ENCODE measurements around the gene JAK1. TPM values are rescaled to one million over a fixed set of nuclear protein-coding genes. Genes with fewer than 3 reads are reported as not detected.

The JAK1 gene
- total and polyA plus RNA-seq, 8 donors: 15.5 to 89.8 (median 50.7) TPM

DNA sequence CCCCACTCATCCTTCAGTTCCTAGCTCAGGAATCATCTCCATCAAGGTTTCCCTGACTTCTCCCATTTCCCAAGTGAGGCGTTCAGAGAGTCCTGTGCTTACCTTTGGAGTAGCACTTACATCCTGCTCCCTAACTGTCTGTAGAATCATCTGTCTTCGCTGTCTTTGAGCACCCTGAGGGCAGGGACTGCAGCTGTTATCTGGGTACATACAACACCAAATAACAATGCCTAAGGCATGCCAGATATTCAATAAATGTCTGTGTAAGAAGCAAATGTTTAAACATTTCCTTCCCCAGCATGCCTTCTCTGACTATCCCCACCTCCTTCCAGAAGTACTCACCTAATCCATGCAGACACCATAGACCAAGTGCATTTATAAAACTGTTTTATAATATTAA lies 65.4 kb downstream of the JAK1 start:
- 92 to 94% methylated on average over 2 of the region's 2 CpGs for WGBS, 2 donors

DNA sequence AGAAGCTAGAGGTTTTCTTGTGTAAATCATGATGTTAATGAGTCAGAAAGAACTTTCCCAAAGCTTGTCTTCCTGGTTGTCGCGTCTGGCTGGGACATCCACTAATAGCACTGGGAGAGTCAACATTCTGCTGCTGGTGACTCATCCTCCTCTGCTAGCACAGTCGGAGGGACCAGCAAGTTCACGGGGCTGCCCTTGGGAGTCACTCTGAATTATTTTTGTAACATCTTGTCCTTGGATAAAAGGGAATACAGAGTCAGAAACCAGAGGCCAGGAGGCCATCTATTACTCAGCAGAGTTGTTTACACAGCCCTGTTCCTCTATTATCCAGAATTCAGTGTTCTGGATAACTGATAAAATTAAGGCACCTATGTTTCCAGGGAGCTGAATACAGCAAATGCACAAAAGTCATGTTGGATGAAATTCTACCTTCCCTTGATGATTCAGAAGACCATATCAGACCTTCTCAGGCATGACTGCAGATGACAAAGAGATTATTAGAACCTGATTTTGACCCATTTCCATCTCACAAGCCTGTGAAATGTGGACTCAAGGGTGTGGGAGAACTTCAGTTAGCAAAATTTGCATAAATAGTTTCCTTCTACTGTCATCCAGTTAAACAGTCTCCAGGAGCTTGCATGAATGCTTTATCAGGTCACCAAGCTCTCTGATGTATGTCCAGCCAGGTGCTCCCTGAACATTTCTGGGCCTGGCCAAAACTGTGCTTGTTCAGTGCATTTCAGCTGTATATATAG lies 68.1 kb downstream of the JAK1 start:
- Histone ChIP-seq H3K4me1 (peaks cover 13 to 30% (median 19%) of the 10 kb centered on the region in 3 donors), H3K27me3 (no peaks in the 10 kb centered on the region), H3K9me3 (no peaks in the 10 kb centered on the region), H3K27ac (peak overlapping the region; percentile 64 to 88 (median 77)), H3K36me3 (no peaks in the 10 kb centered on the region), H3K4me3 (no peak overlapping the region)
- FAIRE-seq (peak; percentile 57), ATAC-seq (peak; percentile 92 to 97 (median 94)), DNase-seq (peak in 5 of 6 donors; percentile 55 to 89 (median 85))
- WGBS, 2 donors: 1% methylated on average over 4 of the region's 4 CpGs
- TF ChIP-seq, protein P1, sequence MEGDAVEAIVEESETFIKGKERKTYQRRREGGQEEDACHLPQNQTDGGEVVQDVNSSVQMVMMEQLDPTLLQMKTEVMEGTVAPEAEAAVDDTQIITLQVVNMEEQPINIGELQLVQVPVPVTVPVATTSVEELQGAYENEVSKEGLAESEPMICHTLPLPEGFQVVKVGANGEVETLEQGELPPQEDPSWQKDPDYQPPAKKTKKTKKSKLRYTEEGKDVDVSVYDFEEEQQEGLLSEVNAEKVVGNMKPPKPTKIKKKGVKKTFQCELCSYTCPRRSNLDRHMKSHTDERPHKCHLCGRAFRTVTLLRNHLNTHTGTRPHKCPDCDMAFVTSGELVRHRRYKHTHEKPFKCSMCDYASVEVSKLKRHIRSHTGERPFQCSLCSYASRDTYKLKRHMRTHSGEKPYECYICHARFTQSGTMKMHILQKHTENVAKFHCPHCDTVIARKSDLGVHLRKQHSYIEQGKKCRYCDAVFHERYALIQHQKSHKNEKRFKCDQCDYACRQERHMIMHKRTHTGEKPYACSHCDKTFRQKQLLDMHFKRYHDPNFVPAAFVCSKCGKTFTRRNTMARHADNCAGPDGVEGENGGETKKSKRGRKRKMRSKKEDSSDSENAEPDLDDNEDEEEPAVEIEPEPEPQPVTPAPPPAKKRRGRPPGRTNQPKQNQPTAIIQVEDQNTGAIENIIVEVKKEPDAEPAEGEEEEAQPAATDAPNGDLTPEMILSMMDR (IDR thresholded peaks at IDR 0.05): no peak
- intact Hi-C loops (cut with DNase I): no loop called here

More for the DNA sequence above, 65.4 kb downstream of the JAK1 start:
- TF ChIP-seq, protein P1 (IDR thresholded peaks at IDR 0.05): no peak
- ATAC-seq (no peak), FAIRE-seq (no peak), DNase-seq (no peak)
- intact Hi-C loops (cut with DNase I): no loop called here
- H3K27me3 ChIP-seq: no peaks in the 10 kb centered on the region
- H3K4me1 ChIP-seq: peaks cover 19 to 35% (median 19%) of the 10 kb centered on the region in 3 donors
- H3K36me3 ChIP-seq: no peaks in the 10 kb centered on the region
- H3K4me3 ChIP-seq: no peak overlapping the region
- peak overlapping the region in 1 of 4 donors; percentile 11 for H3K27ac ChIP-seq
- H3K9me3 ChIP-seq: no peaks in the 10 kb centered on the region

DNA sequence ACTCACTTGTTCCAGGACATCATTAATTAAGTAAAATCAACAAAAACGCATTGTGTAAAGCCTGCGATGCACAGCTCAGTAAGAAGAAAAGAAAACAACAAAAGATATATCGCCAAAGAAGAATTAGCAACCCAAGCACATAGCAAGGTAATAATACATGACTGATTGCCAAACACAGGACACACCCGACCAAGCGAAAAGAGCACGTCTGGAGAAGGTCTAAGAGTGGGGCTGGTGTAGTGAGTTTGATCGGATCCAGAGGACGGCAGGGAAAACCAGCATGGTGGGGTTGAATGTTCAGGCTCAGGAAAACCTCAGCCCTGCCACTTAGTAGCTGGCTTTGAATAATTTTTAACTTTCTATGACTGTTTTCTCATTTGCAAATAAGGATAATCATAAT lies 69.8 kb downstream of the JAK1 start:
- WGBS, 2 donors: 75 to 85% methylated on average over 8 of the region's 8 CpGs
- H3K9me3 ChIP-seq: no peaks in the 10 kb centered on the region
- no peak overlapping the region for H3K4me3 ChIP-seq
- TF ChIP-seq, protein P1 (IDR thresholded peaks at IDR 0.05): no peak
- H3K27ac ChIP-seq: peak overlapping the region in 2 of 4 donors; percentile 71 to 72
- no peak for FAIRE-seq
- ATAC-seq: no peak
- H3K27me3 ChIP-seq: no peaks in the 10 kb centered on the region
- no peak for DNase-seq
- H3K4me1 ChIP-seq: peaks cover 17 to 41% (median 25%) of the 10 kb centered on the region in 3 donors
- intact Hi-C loops (cut with DNase I): no loop called here
- no peaks in the 10 kb centered on the region for H3K36me3 ChIP-seq

DNA sequence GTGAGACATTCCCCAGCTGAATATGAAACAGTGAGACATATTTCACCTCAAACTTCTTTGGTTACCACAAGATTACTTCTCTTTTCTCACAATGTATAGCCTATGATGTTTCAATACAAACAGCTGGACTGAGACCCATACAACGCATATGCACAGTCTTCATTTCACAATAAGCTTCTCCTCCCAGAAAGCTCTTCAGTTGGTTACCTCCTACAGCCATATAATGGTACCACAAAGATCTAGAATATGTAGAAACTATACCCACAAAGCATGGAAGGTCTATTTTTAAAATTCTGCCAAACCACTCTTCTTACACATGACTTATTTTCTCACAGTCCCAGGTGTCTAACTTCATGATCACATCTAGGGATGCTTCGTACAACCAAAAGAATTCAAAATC lies 70.8 kb downstream of the JAK1 start:
- no peak overlapping the region for H3K4me3 ChIP-seq
- H3K27me3 ChIP-seq: no peaks in the 10 kb centered on the region
- FAIRE-seq (no peak), ATAC-seq (no peak), DNase-seq (no peak)
- no peaks in the 10 kb centered on the region for H3K9me3 ChIP-seq
- intact Hi-C loops (cut with DNase I): no loop called here
- H3K27ac ChIP-seq: peak overlapping the region in 1 of 4 donors; percentile 27
- TF ChIP-seq, protein P1 (IDR thresholded peaks at IDR 0.05): no peak
- 90% methylated on average over 2 of the region's 2 CpGs for whole genome bisulfite sequencing, 2 donors
- peaks cover 12 to 48% (median 25%) of the 10 kb centered on the region in 3 donors for H3K4me1 ChIP-seq
- H3K36me3 ChIP-seq: no peaks in the 10 kb centered on the region

All from pancreas (tissue), 10 donors.